Mucosa of stomach (tissue), 1 donor: ENCODE measurements around the gene CGNL1.

ENCODE experiments used
- H3K27me3 ChIP-seq: one replicate; pipeline ENCODE4 v1.7.0; 2013; ENCODE audit warnings: mild to moderate bottlenecking, low read length; ENCODE audit not compliant: control insufficient read depth, insufficient read depth
- H3K36me3 ChIP-seq: one replicate; pipeline ENCODE4 v1.7.0; 2013; ENCODE audit warnings: low read length; ENCODE audit not compliant: control insufficient read depth, insufficient read depth
- H3K4me1 ChIP-seq: one replicate; pipeline ENCODE4 v1.7.0; 2013; ENCODE audit warnings: mild to moderate bottlenecking, low read length; ENCODE audit not compliant: control insufficient read depth, insufficient read depth
- H3K4me3 ChIP-seq: one replicate; pipeline ENCODE4 v1.7.0; 2013; ENCODE audit warnings: low read length
- H3K9ac ChIP-seq: one replicate; pipeline ENCODE4 v1.7.0; 2013; ENCODE audit warnings: mild to moderate bottlenecking, low read length, moderate library complexity
- H3K9me3 ChIP-seq: one replicate; pipeline ENCODE4 v1.7.0; 2013; ENCODE audit warnings: mild to moderate bottlenecking, low read length, moderate library complexity; ENCODE audit not compliant: control insufficient read depth
- donor health status: Pancreatic carcinoma.

CGNL1 gene

DNA sequence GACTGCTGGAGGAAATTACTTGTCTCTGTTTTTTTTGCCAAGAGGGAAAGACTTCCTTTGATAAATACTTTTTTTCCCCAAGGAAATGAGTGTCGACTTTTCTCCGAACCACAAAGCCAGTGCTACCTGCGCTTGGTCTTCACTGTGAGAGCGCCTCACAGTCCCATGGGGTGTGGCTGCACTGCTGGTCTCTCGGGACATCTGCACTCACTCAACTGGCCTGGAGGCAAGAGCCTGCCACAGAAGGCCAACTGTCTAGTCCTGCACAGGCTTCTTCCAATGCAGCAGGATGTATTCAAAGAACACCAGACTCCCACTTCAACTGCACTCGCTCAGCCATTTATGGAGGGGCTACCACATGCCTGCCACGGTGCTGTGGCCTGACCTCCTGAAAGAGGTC is 40.6 kb upstream of the CGNL1 start:
- Histone ChIP-seq H3K36me3 (no peaks in the 10 kb centered on the region), H3K9me3 (no peaks in the 10 kb centered on the region), H3K4me3 (no peak overlapping the region), H3K9ac (no peak overlapping the region), H3K4me1 (peaks cover 28% of the 10 kb centered on the region), H3K27me3 (no peaks in the 10 kb centered on the region)

DNA sequence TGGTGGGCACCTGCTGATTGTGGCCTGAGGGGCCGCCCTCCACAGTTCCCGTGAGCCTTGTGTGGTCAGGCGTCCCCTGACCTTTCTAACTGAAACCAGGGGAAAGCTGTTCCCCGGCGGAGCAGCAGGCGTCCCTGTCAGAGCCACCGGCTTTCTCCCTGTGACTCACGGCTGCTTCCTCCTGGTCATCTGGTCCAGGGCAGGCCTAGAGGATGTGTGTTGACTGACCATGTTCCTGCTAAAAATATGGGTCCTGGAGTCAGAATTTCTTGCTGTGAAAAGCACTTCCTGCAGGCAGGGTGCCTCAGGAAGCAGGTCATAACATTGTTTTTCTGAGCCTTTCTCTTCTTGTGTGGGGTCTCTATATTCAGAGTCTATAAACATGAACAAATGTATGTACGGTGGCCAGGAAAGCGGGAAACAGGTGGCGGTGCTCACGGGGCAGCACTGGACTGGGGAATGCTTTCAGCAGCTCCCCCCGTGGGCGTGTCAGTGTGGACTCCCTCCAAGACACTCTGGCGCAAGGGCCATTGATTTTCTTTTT is 38.4 kb upstream of the CGNL1 start:
- no peaks in the 10 kb centered on the region for H3K27me3 ChIP-seq
- peaks cover 28% of the 10 kb centered on the region for H3K4me1 ChIP-seq
- no peak overlapping the region for H3K4me3 ChIP-seq
- H3K9me3 ChIP-seq = no peaks in the 10 kb centered on the region
- H3K36me3 ChIP-seq = no peaks in the 10 kb centered on the region
- no peak overlapping the region for H3K9ac ChIP-seq

DNA sequence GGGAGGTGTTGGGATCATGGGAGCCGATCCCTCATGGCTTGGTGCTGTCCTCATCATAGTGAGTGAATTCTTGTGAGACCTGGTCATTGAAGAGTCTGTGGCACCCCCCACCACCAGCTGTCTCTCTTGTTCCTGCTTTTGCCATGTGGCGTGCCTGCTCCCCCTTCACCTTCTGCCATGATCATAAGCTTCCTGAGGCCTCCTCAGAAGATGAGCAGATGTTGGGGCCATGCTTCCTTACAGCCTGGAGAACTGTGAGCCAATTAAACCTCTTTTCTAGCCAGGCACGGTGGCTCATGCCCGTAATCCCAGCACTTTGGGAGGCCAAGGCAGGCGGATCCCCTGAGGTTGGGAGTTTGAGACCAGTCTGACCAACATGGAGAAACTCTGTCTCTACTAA is 37.0 kb upstream of the CGNL1 start:
- no peaks in the 10 kb centered on the region for H3K36me3 ChIP-seq
- no peak overlapping the region for H3K9ac ChIP-seq
- H3K27me3 ChIP-seq = no peaks in the 10 kb centered on the region
- H3K4me3 ChIP-seq = no peak overlapping the region
- peaks cover 24% of the 10 kb centered on the region for H3K4me1 ChIP-seq
- no peaks in the 10 kb centered on the region for H3K9me3 ChIP-seq

DNA sequence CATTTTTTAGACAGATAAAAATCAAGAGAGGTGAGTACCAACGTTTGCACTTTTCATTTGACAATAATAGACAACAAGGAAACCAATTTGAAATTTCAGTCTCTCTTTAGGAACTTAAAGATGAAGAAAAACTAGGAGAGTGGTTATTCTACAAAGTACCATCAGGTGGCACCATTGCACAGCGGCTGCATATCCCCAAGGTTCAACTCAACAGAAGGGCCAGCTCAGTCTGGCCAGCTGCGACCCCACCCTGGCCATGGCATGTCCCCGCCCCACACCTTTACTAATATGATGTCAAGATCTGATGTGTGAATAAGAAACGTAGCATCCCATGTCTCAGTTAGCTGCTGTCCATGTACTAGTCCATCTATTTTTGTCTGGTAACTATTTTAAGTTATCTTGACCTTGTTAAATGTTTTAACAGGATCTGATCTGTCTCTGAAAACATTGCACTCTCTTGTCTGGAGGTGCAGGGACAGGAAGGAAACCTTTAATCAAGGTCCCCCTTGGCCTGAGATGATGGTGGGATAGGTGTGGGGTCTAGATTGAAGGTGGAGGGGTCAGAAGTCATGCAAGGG is 35.5 kb upstream of the CGNL1 start:
- H3K4me1 ChIP-seq = peaks cover 15% of the 10 kb centered on the region
- no peak overlapping the region for H3K9ac ChIP-seq
- H3K9me3 ChIP-seq = no peaks in the 10 kb centered on the region
- no peaks in the 10 kb centered on the region for H3K36me3 ChIP-seq
- no peak overlapping the region for H3K4me3 ChIP-seq
- no peaks in the 10 kb centered on the region for H3K27me3 ChIP-seq

DNA sequence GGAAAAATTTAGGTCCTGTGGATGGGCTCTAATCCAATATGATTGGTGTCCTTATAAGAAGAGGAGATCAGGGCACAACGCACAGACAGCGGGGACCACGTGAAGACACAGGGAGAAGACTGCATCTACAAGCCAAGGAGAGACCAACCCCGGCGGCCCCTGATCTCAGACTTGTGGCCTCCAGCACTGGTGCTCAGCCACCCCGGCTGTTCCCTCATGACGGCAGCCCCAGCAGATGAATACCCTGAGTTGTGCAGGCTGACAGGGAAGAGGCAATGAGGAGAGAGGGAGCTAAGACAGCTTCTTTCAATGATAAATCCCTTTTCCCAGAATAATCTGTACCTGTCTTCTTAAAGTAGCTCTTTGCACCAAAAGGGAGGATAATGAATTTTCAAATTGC is 33.3 kb upstream of the CGNL1 start:
- H3K9ac ChIP-seq = no peak overlapping the region
- H3K4me3 ChIP-seq = no peak overlapping the region
- no peaks in the 10 kb centered on the region for H3K36me3 ChIP-seq
- H3K27me3 ChIP-seq = no peaks in the 10 kb centered on the region
- peaks cover 8% of the 10 kb centered on the region for H3K4me1 ChIP-seq
- no peaks in the 10 kb centered on the region for H3K9me3 ChIP-seq

DNA sequence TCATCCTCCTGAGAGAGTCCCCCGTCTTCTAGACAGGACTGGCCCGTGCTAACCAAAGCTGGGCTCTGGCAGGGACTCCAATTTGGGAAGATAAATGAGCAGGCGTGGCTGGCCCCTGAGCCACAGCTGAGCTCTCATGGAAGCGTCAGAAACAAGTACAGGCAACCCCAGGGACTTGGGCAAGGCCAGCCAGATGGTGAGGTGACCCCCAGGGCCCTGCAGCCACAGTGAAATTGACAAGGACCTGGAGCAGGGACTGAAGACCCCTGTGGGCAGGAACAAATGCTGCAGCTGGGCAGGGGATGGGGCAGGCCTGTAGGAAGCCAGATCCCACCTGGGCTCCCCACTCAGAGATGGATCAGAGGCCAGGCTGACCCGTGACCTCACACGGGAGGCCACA is 32.8 kb upstream of the CGNL1 start:
- Histone ChIP-seq H3K36me3 (no peaks in the 10 kb centered on the region), H3K27me3 (no peaks in the 10 kb centered on the region), H3K9ac (no peak overlapping the region), H3K9me3 (no peaks in the 10 kb centered on the region), H3K4me1 (peaks cover 4% of the 10 kb centered on the region), H3K4me3 (no peak overlapping the region)

DNA sequence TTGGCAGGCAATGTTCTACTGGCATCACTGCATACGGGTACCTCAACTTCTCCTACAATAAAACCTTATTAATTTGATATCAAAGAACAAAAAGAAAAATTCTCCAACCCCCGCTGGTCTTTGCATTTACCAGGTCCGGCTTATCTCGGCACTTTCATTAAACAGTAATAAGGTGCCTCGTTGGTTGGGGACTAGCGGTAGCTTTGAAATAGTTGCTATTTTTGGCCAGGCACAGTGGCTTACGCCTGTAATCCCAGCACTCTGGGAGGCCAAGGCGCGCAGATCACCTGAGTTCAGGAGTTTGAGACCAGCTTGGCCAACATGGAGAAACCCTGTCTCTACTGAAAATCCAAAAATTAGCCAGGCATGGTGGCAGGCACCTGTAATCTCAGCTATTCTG is 32.0 kb upstream of the CGNL1 start:
- H3K4me1 ChIP-seq = no peaks in the 10 kb centered on the region
- H3K36me3 ChIP-seq = no peaks in the 10 kb centered on the region
- H3K9ac ChIP-seq = no peak overlapping the region
- H3K4me3 ChIP-seq = no peak overlapping the region
- H3K9me3 ChIP-seq = no peaks in the 10 kb centered on the region
- H3K27me3 ChIP-seq = no peaks in the 10 kb centered on the region

DNA sequence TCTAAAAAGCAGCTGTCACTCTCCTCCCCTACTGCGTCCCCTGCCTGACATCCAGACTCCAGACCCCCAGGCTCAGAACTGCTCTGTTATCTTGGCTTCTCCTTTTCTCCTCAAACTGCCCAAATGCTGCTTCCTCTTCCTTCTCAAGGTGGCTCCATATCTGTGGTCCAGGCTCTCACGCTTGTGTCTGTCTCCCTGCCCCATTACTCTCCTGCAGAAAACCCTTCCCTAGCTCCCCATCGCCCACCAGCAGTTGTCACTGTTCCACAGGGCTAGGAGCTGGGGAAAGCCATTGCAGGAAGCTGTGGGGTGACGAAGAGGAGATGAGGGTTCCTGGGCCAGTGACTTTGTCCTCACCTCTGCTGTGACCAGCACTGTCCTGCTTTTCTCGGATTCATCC is 30.7 kb upstream of the CGNL1 start:
- no peak overlapping the region for H3K9ac ChIP-seq
- no peaks in the 10 kb centered on the region for H3K9me3 ChIP-seq
- no peak overlapping the region for H3K4me3 ChIP-seq
- no peaks in the 10 kb centered on the region for H3K4me1 ChIP-seq
- H3K27me3 ChIP-seq = no peaks in the 10 kb centered on the region
- H3K36me3 ChIP-seq = no peaks in the 10 kb centered on the region

DNA sequence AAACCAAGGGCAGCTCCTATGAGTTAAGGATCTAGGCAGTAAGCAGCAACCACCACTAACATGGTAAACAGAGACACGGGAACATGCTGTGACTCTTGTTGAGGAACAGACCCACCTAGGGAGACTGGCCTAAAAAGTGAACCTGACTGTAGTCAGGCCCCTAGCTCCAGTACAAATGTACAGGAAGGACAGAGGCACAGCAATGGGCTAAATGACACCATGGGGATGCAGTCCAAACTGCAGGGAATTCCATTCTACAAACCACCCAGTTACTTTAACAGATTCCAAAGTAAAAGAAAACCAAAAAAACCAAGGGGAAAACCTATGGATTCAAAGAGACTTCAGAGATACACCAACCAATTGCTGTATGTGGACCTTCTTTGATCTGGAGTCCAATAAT is 28.2 kb upstream of the CGNL1 start:
- H3K27me3 ChIP-seq = no peaks in the 10 kb centered on the region
- H3K9me3 ChIP-seq = no peaks in the 10 kb centered on the region
- no peaks in the 10 kb centered on the region for H3K36me3 ChIP-seq
- no peaks in the 10 kb centered on the region for H3K4me1 ChIP-seq
- no peak overlapping the region for H3K9ac ChIP-seq
- H3K4me3 ChIP-seq = no peak overlapping the region

DNA sequence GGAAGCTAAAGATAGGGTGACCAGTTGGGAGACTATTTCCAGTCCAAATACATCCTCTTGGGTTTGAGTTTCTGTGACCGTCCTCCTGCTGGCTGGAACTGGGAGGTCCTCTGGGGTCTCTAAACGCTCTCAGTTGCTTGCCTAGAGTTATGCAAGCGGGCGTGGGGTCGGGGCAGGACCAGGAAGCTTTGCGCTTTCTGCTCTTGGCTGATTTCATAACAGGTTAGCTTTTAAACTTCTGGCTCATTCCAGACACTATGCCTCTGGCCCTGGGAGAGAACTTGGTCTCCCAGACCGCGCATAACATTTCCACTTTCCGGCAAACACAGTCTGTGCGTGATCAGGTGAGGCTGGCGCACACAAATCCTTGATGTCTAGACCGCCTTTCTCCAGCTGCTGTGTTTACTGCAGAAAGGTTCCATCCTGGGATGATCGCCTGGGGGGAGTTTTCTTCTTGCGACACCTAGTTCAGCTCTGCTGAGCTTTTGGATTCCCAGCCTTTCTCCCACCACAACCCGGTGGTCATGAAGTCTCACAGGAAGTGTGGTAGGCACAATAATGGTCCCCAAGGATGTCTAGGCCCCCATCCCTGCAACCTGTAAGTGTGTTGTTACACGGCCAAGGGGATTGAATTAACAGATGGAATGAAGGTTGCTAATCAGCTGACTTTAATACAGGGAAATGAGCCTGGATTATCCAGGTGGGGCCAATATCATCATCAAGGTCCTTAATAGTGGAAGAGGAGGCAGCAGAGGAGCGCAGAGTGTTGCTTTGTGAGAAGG is 23.6 kb upstream of the CGNL1 start:
- H3K4me3 ChIP-seq = no peak overlapping the region

DNA sequence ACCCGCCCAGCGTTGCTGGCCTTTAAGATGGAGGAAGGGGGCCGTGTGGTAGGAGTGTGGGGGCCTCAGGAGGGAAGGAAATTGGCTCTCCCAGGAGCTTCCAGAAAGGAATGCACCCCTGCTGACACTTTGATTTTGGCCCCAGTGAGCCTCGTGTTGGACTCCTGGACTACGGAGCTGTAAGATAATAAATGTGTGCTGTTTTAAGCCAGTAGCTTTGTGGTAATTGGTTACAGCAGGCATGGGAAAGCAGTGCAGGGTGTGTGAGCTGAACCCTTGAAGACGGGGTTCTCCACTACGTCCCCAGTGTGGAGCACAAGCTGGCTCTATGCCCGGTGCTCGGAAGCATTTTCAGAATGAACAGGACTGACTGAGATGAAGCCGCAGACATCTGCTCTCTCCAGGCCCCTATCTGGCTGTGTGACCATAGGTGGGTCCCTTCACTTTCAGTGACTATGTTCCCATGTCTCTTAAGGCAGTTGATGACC is 22.9 kb upstream of the CGNL1 start:
- Histone ChIP-seq H3K9me3 (no peaks in the 10 kb centered on the region), H3K27me3 (peaks cover 3% of the 10 kb centered on the region), H3K36me3 (no peaks in the 10 kb centered on the region), H3K4me1 (no peaks in the 10 kb centered on the region), H3K4me3 (no peak overlapping the region), H3K9ac (no peak overlapping the region)

More for the DNA sequence above, 23.6 kb upstream of the CGNL1 start:
- H3K36me3 ChIP-seq = no peaks in the 10 kb centered on the region
- H3K9ac ChIP-seq = no peak overlapping the region
- H3K4me1 ChIP-seq = no peaks in the 10 kb centered on the region
- peaks cover 3% of the 10 kb centered on the region for H3K27me3 ChIP-seq
- H3K9me3 ChIP-seq = no peaks in the 10 kb centered on the region

DNA sequence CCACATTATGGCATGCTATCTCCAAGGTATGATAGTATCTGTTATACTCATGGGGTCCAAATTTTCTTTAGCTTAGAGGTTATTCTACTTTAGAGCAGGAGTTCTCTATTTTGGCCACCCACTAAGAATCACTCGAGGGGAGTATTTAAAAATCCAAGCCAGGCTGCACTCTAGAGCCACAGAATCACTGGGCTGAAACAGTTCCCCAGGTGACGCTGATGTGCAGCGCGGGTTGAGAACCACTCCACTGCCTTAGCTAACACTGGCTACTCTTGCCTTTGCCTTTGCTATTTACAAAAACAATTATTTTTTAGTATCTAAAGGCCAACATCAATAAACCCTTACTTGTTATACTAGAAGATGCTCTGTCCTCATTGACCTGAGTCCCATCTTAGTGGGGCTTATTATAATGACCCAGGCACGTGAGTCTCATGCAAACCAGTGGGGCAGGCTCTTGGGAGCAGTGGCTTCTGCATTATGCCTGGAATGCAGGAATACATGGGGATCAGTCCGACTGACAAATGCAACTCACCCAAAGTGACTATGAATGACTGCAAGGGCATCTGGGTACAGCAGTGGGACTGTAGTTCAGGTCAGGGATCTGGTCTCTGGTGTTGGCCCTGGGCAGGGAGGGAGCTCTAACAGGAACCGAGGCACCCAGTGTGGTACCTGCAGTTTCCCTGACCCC is 21.7 kb upstream of the CGNL1 start:
- H3K9ac ChIP-seq = no peak overlapping the region
- no peak overlapping the region for H3K4me3 ChIP-seq
- H3K4me1 ChIP-seq = no peaks in the 10 kb centered on the region
- H3K9me3 ChIP-seq = no peaks in the 10 kb centered on the region
- H3K27me3 ChIP-seq = peaks cover 3% of the 10 kb centered on the region
- no peaks in the 10 kb centered on the region for H3K36me3 ChIP-seq
